GM12875 (cell line): Measurements from ENCODE around the gene SMC3.
"Not testable (repeated sequence)": the region's sequence is repeated elsewhere in the genome, so short reads cannot be mapped to it uniquely, and the experiment has no call there.

Experiments
- H3K4me3 ChIP-seq: one replicate; pipeline ENCODE4 v1.5.1; 2011; ENCODE audit warnings: low read depth, low read length, control low read depth
- TF ChIP-seq, protein P1 (sequence below): IDR thresholded peaks from 2 replicates; pipeline ENCODE4 v1.5.1; 2011; ENCODE audit warnings: low read depth, mild to moderate bottlenecking, control low read depth, inconsistent platforms, low read length, moderate library complexity, borderline replicate concordance; ENCODE audit not compliant: insufficient read depth

SMC3 gene

DNA sequence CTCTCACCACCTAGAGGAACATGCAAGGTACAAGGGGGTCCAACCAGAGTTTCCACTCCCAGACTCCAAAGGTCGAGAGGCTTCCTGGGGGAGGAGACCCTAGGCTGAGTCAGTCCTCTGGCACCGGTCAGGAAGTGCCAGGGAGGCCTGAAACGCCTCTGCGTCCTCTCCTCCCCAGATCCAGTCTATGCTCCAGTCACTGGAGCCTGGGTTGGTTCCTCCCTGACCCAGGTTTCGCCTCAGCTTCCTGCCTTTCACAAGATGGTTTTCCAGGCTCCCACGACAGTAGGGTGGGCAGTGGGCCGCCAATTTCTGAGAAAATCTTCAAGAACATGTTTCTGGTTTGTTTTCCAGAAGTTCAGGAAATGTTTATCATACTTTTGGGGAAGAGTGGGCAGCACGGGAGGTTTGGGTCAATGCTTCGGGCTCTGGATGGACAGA, 39.7 kb upstream of the SMC3 start:
- TF ChIP-seq, protein P1, sequence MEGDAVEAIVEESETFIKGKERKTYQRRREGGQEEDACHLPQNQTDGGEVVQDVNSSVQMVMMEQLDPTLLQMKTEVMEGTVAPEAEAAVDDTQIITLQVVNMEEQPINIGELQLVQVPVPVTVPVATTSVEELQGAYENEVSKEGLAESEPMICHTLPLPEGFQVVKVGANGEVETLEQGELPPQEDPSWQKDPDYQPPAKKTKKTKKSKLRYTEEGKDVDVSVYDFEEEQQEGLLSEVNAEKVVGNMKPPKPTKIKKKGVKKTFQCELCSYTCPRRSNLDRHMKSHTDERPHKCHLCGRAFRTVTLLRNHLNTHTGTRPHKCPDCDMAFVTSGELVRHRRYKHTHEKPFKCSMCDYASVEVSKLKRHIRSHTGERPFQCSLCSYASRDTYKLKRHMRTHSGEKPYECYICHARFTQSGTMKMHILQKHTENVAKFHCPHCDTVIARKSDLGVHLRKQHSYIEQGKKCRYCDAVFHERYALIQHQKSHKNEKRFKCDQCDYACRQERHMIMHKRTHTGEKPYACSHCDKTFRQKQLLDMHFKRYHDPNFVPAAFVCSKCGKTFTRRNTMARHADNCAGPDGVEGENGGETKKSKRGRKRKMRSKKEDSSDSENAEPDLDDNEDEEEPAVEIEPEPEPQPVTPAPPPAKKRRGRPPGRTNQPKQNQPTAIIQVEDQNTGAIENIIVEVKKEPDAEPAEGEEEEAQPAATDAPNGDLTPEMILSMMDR: no peak
- no peak overlapping the region for H3K4me3 ChIP-seq

DNA sequence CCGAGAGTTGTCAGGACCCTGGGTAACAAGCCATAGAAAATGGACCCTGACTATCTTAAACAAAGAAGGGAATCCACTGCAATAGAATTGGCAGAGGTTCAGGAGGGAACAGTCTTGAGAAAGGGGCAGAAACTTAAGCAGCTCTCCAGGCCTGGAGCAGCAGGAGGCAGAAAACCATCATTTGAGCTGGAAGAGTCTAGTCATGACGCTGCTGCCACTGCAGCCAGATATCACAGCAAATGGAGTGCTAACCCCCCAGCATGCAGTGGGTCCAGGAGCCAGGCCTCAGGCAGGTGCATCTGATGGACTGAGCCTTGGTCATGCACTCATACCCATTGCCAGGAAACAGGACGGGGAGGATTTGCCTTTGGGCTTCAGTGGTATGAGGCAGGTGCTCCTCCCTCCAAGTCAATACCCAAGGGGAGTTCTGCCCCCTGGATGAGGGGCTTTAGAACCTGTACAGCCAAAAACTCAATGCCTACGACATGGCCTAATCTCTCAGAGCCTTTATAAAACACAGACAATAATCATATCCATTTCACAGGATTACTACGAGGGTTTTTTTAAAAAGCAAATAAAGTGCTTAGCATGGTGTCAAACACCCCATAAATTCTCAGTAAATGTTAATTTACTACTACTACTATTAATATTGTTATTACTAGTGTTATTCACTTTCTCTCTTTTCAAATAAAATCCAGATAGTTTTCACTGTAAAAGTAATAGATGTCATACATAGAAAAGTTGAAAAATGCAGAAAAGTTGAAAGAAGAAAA, 39.1 kb upstream of the SMC3 start:
- TF ChIP-seq, protein P1: no peak
- H3K4me3 ChIP-seq: no peak overlapping the region

DNA sequence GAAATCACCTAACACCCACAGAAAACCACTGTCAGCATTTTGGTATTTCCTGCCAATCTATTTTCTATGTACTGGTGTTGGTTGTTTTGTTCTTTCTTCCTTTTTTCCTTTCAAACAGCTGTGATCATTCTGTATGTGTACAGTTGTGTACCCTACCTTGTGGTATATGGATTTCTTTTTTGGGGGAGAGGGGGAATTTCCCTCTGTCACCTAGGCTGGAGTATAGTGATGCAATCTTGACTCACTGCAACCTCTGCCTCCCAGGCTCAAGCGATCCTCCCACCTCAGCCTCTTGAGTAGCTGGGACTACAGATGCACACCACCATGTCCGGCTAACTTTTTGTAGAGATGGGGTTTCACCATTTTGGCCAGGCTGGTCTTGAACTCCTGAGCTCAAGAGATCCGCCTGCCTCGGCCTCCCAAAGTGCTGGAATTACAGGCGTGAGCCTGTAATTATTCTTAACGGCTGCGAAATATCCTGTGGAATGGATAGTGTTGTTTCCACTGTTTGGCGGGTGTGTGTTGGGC, 38.4 kb upstream of the SMC3 start:
- H3K4me3 ChIP-seq: not testable (repeated sequence)

DNA sequence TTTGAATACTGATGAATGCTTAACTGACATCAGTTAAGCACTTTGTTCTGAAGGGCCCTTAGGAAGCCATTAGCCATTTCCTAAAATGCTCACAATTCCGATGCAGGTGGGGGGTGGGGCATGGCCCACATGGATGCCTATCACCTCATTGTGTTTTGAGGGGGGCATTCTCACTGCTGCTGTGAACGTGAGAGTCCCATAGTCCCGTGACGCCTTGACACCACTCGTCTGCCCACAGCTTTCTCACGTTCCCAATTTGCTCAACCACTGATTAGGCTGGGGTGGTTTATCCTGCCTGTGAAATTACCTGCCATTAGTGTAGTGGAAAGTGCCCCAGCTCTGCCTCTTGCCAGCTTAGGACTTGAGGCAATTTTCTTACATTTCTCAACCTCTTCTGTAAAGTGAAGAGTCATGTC, 37.9 kb upstream of the SMC3 start:
- H3K4me3 ChIP-seq: no peak overlapping the region
- TF ChIP-seq, protein P1: no peak

DNA sequence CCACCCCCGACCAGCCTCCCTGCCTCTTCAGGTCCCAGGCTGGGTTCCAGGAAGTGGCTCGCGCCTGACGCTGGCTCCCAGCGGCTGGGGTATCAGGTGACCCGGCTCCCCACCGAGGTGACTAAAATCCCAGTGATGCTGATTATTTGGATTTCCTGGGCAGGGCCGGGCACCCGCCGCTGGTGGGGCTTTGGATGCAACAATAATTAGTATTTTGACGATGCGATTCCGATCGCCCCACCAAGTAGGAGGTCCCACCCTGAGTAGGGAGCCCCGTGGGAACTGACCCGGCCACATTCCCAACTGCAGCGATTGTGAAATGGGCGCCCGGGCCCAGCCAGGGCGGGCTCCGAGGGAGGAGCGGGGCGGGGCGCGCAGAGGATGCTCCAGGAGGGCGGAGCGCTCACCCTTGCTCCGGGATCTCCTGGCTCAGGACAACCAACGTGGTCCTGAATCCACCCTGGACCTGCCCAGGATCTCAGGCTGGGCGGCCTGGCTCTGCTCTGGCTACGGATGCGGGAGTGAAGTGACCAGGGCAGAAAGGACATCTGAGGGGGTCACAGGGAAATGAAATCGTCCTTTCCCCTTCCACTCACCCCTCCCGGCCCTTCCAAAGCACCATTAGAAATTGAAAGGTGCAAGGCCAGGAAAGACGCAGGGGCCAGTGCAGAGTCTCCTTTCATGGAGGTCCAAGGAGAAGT, 37.2 kb upstream of the SMC3 start:
- TF ChIP-seq, protein P1: no peak
- no peak overlapping the region for H3K4me3 ChIP-seq

DNA sequence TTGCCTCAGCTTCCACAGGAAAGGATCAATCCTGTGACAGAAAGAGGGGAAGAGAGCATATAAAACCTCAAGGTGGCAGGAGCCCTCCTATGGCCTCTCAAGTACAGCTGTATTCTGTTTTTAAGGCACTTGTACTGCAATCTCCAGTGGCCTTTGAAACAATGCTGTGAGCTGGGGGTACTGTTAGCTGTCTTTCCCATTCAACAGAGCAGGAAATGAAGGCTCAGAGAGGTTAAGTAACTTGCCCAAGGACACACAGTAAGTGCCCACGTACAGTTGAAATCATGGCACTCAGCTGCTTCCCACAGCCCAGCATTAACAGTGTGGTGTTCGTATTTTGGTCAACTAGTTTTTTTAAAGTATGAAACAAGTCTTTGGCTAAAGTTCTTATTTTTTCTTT, 35.8 kb upstream of the SMC3 start:
- H3K4me3 ChIP-seq: no peak overlapping the region
- TF ChIP-seq, protein P1: no peak

DNA sequence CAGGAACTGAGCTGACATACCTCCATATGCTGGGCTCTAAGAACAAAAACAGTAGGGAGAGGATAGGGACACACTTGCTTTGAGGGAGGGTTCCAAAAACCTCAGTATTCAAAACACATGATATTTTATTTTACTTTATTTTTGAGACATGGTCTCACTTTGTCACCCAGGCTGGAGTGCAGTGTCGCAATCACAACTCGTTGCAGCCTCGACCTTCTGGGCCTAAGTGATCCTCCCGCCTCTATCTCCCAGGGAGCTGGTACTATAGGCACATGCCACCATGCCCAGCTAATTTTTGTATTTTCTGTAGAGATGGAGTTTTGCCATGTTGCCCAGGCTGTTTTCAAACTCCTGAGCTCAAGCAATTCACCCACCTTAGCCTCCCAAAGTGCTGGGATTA, 34.9 kb upstream of the SMC3 start:
- not testable (repeated sequence) for H3K4me3 ChIP-seq

DNA sequence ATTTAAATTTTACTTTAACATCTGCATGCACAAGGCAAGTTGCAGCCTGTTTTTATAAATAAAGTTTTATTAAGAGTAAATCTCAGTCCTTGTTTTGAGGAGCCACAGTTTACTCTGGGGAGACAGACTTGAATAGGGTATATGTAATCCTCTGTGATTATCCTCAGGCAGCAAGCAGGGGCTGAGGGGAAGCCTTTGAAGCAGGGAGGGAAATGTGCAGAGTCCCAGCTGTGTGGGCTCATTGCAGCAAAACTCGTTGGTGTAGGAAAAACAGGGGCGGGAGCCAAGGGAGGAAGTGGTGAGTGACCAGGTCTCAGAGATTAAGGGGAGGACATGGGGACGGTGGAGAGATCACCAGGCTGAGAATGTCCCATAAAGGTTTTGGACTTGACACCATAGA, 34.3 kb upstream of the SMC3 start:
- TF ChIP-seq, protein P1: no peak

More for the DNA sequence above, 34.3 kb upstream of the SMC3 start:
- no peak overlapping the region for H3K4me3 ChIP-seq
